ENCODE results near the gene KDM2B. TPM values are rescaled to one million over a fixed set of nuclear protein-coding genes. Genes with fewer than 3 reads are reported as not detected.

The KDM2B gene
- total RNA-seq (2022; extraction: Qiagen RNA extraction): 18.1 to 24.3 TPM (median 22.8 TPM) in 5 replicates

DNA sequence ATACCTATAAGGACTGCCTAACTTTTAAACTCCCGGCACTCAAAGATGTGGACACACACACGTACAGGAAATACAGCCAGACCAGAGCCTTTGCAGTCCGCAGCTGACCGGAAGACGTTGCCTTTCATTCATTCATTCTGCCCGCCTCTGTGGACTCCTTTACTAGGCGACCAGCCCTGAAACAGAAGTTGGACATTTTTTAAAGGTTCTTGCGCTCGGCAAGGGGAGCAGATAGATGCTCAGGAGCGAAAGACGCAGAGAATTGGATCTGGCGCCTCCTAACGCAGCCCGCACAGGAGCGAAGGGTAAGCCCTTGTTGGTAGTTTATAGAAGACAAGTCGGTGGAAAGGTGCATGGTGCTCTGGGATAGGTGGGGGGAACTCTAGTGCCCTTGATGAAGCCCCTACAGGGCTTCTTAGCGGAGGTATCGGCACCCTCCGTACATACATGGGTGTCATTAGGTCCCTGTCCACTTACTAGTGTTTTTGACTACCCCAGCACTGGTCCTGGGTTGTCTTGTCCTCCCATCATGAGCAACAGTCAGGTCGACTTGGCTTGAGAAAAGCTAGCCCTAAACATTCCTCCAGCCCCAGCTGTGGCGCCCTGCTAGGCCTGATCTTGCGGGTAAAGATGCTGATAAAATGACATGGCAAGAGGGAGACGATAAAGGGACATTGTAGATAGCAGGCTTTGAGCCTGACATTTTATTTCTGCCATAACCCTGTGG lies at the start of gene KDM2B:
Gene KDM2B, minus strand, starts transcription at position 65 of the 727 bp plus-strand sequence. CDS start 112 bp downstream, outside the sequence.

GRCh38 chr12:121626087-121626852 lies 45.4 kb upstream of the KDM2B start, which contains the start of gene ORAI1:
ORAI1 (plus strand) TSS chr12:121626530.

GRCh38 chr12:121399391-121400331 lies 181.2 kb downstream of the KDM2B start, which contains the start of gene RNF34:
RNF34 (plus strand) TSS chr12:121400118; CDS start chr12:121400213, 95 bp downstream.

Other genes with a start within 250 kb of the KDM2B start
- gene ANAPC5, start 228.6 kb downstream of the KDM2B start, total RNA-seq (2022; extraction: Qiagen RNA extraction): 85.4 to 94.0 TPM (median 89.6 TPM) in 5 replicates
- 36.0 to 42.1 TPM (median 37.3 TPM) in 5 replicates for gene RNF34, start 180.9 kb downstream of the KDM2B start, total RNA-seq (2022; extraction: Qiagen RNA extraction)
- gene ORAI1, start 45.5 kb upstream of the KDM2B start, total RNA-seq (2022; extraction: Qiagen RNA extraction): 23.6 to 44.2 TPM (median 42.9 TPM) in 5 replicates
- gene MORN3, start 88.6 kb upstream of the KDM2B start, total RNA-seq (2022; extraction: Qiagen RNA extraction): 0.12 to 0.51 TPM (median 0.23 TPM) in 5 replicates
- gene TMEM120B, start 131.7 kb upstream of the KDM2B start, total RNA-seq (2022; extraction: Qiagen RNA extraction): 7.8 to 14.5 TPM (median 13.1 TPM) in 5 replicates
- 131 to 171 TPM (median 161 TPM) in 5 replicates for gene RHOF, start 212.7 kb upstream of the KDM2B start, total RNA-seq (2022; extraction: Qiagen RNA extraction)
- gene SETD1B, start 223.0 kb upstream of the KDM2B start, total RNA-seq (2022; extraction: Qiagen RNA extraction): 10.1 to 15.2 TPM (median 13.6 TPM) in 5 replicates

Measured in A549 treated with CORT108297 at 1 μM for 4 hours (cell line).